Measurements from ENCODE around the gene GCAT.

DNA sequence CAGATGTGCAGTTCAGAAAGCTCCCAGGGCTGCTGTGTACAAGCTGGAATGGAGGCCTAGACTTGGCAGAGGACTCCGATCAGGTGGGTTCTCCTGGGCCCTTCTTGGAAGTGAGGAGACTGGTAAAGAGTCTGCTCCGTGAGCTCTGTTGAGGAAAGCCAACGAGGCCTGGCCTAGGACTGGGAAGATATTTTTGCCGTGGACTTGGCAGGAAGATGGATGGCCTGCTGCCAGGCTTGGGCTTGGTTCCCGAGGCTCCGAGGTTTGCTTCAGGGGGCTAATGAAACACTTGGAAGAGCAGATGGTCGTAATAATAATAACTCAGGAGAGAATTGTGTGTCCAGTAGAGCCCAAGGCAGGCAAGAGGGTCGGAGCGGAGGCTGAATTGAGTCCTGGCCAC is 19.3 kb downstream of the GCAT start:
- no peak for TF ChIP-seq POLR2A (IDR thresholded peaks at IDR 0.05; ENCODE audit: low read length)
- TF ChIP-seq GATA1 (IDR thresholded peaks at IDR 0.05; ENCODE audit: low read depth, low read length), result no peak

All from erythroblast (primary cell).